ENCODE data around the gene TSPAN4. TPM values are rescaled to one million over a fixed set of nuclear protein-coding genes. Genes with fewer than 3 reads are reported as not detected.
A peak's percentile ranks its signal among the peaks of the same experiment; 100 is the strongest.

Gene TSPAN4
- total and polyA plus RNA-seq, 9 of the 15 experiments (the other 6 are each of a cell fraction or from before 2014, with no cell fraction given) = 0.07 to 31.0 (median 15.7) TPM

- TF ChIP-seq MXI1 (IDR thresholded peaks at IDR 0.05; ENCODE audit: low read depth, low read length) (0 out of 2 replicates have a peak, but pooled peaks have one; percentile 33), XRCC4 (IDR thresholded peaks at IDR 0.05; ENCODE audit: extremely low read depth, insufficient read depth, insufficient read length) (no peak), PATZ1 (CRISPR knock-in tag; IDR thresholded peaks at IDR 0.05; ENCODE audit: borderline replicate concordance) (no peak), ZNF507 (tag; conservative IDR thresholded peaks at IDR 0.05) (no peak), LEF1 (IDR thresholded peaks at IDR 0.05) (no peak), ZNF143 (CRISPR knock-in tag; IDR thresholded peaks at IDR 0.05) (peak; percentile 71), ZNF282 (CRISPR knock-in tag; IDR thresholded peaks at IDR 0.05) (0 out of 2 replicates have a peak, but pooled peaks have one; percentile 63), PHF20 (IDR thresholded peaks at IDR 0.05; ENCODE audit: partially characterized antibody) (peak; percentile 90), ZNF644 (tag; IDR thresholded peaks at IDR 0.05; ENCODE audit: low read depth) (no peak), ZSCAN29 (IDR thresholded peaks at IDR 0.05) (no peak), ZNF830 (CRISPR knock-in tag; IDR thresholded peaks at IDR 0.05) (no peak), ATF6 (CRISPR knock-in tag; IDR thresholded peaks at IDR 0.05) (no peak), STAT6 (CRISPR knock-in tag; IDR thresholded peaks at IDR 0.05) (no peak), ZNF232 (CRISPR knock-in tag; IDR thresholded peaks at IDR 0.05) (no peak), HINFP (tag; conservative IDR thresholded peaks at IDR 0.05; ENCODE audit: low read depth) (no peak), FOXM1 (IDR thresholded peaks at IDR 0.05; ENCODE audit: low read depth) (no peak), FOXM1 (CRISPR knock-in tag; IDR thresholded peaks at IDR 0.05; ENCODE audit: low read depth) (no peak), GTF2F1 (IDR thresholded peaks at IDR 0.05; ENCODE audit: low read depth, low read length) (no peak), POLR2G (IDR thresholded peaks at IDR 0.05; ENCODE audit: low read depth, low read length) (no peak; the same call in 1 of the 2 replicates), ZNF780A (CRISPR knock-in tag; IDR thresholded peaks at IDR 0.05) (no peak), MYC (IDR thresholded peaks at IDR 0.05; ENCODE audit: low read depth, low read length) (peak; percentile 55), MYC (CRISPR knock-in tag; IDR thresholded peaks at IDR 0.05; ENCODE audit: borderline replicate concordance, low read depth) (no peak), ZNF583 (CRISPR knock-in tag; IDR thresholded peaks at IDR 0.05) (no peak), ZBED1 (IDR thresholded peaks at IDR 0.05) (no peak)
Measured at GRCh38 chr11:910589-911030, 68.0 kb downstream of the TSPAN4 start, which contains the start of gene CHID1 (continued).

Data from K562 (cell line).